ENCODE measurements around the gene TARP.
"Not testable (repeated sequence)": the region's sequence is repeated elsewhere in the genome, so short reads cannot be mapped to it uniquely, and the experiment has no call there.

TARP gene

DNA sequence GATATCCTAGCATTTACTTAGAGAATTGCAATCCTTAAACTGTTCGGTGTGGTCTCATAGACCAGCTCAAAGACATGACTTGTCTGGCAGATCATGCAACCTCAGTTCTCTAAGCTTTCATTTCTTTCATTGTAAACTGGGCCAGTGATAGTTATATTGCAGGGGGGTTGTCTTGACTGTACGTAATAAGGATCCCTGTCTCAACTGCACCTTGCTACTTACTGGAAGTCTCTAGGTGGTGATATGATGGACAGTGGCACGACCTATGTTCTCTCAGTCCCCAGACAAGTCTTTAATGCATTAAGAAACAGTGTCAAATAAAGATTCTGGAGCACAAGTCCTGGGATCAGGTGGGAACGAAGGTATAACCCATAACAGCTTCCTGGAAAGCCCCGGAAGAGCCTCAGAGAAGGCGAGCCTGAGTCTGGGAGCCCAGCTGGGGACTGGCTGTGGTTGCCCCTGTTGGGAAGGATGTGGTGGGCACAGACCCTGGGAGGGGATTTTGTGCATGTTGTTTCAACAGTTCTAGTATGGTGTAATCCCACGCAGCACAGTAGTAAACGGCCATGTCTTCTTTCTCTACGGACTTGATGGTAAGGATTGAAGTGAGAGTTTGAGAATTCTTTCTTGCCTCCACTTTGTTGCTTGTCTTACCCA is 26.0 kb upstream of the TARP start:
- in situ Hi-C loops (cut with HindIII; ENCODE audit: low sequenced_read_pairs), result no loop called here

GRCh38 chr7:38296059-38296857 is 22.8 kb upstream of the TARP start:
- in situ Hi-C loops (cut with HindIII; ENCODE audit: low sequenced_read_pairs), result no loop called here

- in situ Hi-C loops (cut with HindIII; ENCODE audit: low sequenced_read_pairs), result no loop called here
These were observed 21.5 kb upstream of the TARP start for GRCh38 chr7:38294926-38295325.

- in situ Hi-C loops (cut with HindIII; ENCODE audit: low sequenced_read_pairs), result no loop called here
These were observed 19.0 kb upstream of the TARP start for GRCh38 chr7:38292442-38292841.

- in situ Hi-C loops (cut with HindIII; ENCODE audit: low sequenced_read_pairs), result no loop called here
These were observed 18.2 kb upstream of the TARP start for GRCh38 chr7:38291650-38292049.

DNA sequence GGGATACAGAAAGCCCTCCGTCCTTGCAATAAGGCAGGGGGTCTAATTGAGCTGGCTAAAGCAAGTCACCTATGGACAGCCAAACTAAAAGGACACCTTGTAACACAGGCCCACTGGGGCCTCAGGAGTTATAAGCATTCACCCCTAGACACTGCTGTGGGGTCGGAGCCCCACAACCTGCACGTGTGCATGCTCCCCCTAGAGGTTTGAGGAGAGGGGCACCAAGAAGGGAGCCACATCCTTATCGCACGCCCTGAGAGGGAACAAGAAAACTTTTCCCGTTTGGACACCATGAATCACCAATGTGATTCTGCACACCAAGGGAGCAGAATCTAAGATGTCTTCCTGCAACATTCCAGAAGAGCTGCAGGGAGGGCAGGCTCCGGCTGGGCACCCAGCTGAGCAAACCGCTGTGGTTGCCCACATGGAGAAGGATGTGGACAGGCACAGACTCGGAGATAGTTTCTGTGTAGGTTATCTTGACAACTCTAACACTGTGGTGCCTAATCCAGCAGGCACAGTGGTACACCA is 17.7 kb upstream of the TARP start:
- in situ Hi-C loops (cut with HindIII; ENCODE audit: low sequenced_read_pairs), result no loop called here

DNA sequence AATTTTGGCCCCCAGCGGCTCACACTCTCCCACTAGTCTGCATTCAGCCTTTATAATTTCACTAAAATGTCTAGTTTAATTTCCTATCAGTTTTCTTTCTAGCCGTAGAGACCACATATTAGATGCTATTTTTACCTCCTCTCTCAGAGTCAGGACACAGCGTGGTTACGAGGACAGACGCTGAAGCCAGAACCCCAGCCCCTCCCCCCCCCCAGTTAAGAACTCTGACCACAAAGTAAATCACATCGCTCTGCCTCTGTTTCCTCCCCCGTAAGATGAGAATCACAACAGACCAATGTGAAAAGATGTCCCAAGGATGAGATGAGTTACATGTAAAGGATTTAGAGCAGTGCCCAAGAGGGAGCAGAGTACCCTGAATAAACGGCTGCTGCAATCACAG is 11.1 kb upstream of the TARP start:
- in situ Hi-C loops (cut with HindIII; ENCODE audit: low sequenced_read_pairs), result no loop called here

GRCh38 chr7:38283809-38284208 is 10.4 kb upstream of the TARP start:
- in situ Hi-C loops (cut with HindIII; ENCODE audit: low sequenced_read_pairs), result no loop called here

DNA sequence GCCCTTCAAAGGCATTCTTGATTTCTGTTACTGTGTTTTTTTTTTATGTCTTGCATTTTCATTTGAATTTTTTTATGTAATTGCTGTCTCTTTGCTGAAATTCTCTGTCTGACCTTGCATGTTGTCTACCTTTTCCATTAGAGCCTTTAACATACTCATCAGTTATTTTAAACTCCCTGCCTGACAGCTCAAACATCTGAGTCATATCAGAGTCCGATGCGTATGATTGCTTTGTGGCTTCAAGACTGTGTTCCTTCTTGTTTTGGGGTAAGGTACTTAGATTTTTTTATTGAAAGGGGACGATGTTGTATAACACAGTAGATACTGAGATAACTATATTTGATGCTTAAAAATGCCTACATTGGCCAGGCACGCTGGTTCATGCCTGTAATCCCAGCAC is 9.7 kb upstream of the TARP start:
- in situ Hi-C loops (cut with HindIII; ENCODE audit: low sequenced_read_pairs), result no loop called here

DNA sequence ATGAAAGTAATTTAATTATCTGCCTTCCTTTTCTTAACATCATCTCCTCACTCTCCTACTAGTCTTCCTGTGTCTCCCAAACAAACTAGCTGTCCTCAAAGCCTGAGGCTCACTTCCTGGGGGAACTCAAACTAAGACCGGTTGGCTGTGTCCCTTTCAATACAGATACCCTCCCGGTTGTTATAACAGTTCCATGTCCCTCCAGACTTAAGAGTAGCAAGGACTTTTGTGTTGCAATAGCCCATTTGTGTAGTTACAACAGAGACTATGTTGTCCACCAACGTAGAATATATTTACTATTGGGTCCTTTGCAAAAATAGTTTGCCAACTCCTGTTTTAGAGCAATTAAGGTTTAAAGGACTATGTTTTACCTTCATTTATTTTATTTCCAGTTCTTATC is 8.6 kb upstream of the TARP start:
- in situ Hi-C loops (cut with HindIII; ENCODE audit: low sequenced_read_pairs), result no loop called here

GRCh38 chr7:38281266-38281665 is 7.8 kb upstream of the TARP start:
- in situ Hi-C loops (cut with HindIII; ENCODE audit: low sequenced_read_pairs), result no loop called here

GRCh38 chr7:38280707-38281106 is 7.3 kb upstream of the TARP start:
- in situ Hi-C loops (cut with HindIII; ENCODE audit: low sequenced_read_pairs), result no loop called here

GRCh38 chr7:38280000-38280399 is 6.6 kb upstream of the TARP start:
- in situ Hi-C loops (cut with HindIII; ENCODE audit: low sequenced_read_pairs), result no loop called here

GRCh38 chr7:38276096-38276877 is 2.9 kb upstream of the TARP start:
- in situ Hi-C loops (cut with HindIII; ENCODE audit: low sequenced_read_pairs), result no loop called here

- in situ Hi-C loops (cut with HindIII; ENCODE audit: low sequenced_read_pairs), result no loop called here
These were observed 1.6 kb upstream of the TARP start for GRCh38 chr7:38274927-38275620.

DNA sequence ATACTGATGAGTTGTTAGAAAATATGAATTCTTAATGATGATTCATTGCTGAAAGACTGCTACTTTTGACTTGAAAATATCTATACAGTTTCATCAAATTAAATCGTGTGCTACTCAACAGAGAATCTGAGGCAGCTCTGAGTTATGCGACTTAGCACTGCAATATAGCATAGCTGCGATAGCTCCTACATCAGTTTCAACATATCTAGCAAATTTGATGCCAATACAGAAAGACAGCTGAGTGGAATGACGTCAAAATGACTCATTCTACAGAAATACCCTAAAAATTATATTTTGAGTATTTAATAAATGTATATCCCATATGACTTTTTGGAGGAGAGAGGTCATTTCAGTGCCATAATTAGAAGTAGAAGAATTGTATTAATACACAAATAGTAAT is 1.1 kb upstream of the TARP start:
- in situ Hi-C loops (cut with HindIII; ENCODE audit: low sequenced_read_pairs), result no loop called here

- in situ Hi-C loops (cut with HindIII; ENCODE audit: low sequenced_read_pairs), result not testable (repeated sequence)
These were observed 3.0 kb downstream of the TARP start for GRCh38 chr7:38270405-38270804.

- in situ Hi-C loops (cut with HindIII; ENCODE audit: low sequenced_read_pairs), result not testable (repeated sequence)
These were observed 3.6 kb downstream of the TARP start for GRCh38 chr7:38269704-38270346.

DNA sequence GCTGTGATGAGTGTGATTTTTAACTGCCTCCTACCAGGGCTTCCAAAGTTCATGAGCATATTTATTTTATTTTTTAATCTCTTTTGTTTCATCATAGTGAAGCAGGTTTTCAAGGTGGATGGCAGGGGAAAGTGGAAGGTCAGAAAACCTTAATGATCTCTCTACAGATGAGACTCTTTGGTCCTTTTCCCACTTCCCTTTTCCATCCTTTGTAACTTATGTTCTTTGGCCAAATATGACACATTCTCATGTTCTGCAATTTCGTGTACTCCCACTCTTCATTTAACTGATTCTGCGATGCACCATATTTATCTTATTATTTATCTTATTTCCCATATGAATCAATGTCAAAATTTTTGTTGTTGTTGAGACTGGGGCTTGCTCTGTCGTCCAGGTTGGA is 7.5 kb downstream of the TARP start:
- in situ Hi-C loops (cut with HindIII; ENCODE audit: low sequenced_read_pairs), result not testable (repeated sequence)

- in situ Hi-C loops (cut with HindIII; ENCODE audit: low sequenced_read_pairs), result not testable (repeated sequence)
These were observed 8.8 kb downstream of the TARP start for GRCh38 chr7:38264602-38265001.

Measured in endothelial cell of hepatic sinusoid (primary cell).